GM12801 (cell line): ENCODE measurements around the gene GNAS.

Source experiments
- TF ChIP-seq, protein P1 (sequence below): IDR thresholded peaks from one replicate; pipeline ENCODE4 v1.5.1; 2011; ENCODE audit warnings: control low read depth; ENCODE audit not compliant: insufficient read length; ENCODE audit errors: extremely low read depth

The GNAS gene

DNA sequence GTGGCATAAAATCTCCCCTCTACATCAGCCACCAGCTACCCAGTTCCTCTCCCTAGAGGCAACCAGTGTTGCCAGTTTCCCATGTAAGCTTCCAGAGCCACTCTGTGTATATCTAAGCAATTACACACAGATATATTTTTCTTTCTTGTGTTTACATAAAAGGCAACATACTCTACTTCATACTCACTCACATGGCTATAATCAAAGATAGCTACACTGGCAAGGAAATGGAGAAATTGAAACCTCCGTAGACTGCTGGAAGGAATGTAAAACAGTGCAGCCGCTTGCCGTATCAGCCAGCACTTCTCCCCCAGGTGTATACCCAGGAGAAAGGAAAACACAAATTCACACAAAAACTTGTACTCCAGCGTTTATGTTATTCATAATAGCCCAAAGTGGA lies 90.0 kb downstream of the GNAS start:
- TF ChIP-seq, protein P1, sequence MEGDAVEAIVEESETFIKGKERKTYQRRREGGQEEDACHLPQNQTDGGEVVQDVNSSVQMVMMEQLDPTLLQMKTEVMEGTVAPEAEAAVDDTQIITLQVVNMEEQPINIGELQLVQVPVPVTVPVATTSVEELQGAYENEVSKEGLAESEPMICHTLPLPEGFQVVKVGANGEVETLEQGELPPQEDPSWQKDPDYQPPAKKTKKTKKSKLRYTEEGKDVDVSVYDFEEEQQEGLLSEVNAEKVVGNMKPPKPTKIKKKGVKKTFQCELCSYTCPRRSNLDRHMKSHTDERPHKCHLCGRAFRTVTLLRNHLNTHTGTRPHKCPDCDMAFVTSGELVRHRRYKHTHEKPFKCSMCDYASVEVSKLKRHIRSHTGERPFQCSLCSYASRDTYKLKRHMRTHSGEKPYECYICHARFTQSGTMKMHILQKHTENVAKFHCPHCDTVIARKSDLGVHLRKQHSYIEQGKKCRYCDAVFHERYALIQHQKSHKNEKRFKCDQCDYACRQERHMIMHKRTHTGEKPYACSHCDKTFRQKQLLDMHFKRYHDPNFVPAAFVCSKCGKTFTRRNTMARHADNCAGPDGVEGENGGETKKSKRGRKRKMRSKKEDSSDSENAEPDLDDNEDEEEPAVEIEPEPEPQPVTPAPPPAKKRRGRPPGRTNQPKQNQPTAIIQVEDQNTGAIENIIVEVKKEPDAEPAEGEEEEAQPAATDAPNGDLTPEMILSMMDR, result no peak

DNA sequence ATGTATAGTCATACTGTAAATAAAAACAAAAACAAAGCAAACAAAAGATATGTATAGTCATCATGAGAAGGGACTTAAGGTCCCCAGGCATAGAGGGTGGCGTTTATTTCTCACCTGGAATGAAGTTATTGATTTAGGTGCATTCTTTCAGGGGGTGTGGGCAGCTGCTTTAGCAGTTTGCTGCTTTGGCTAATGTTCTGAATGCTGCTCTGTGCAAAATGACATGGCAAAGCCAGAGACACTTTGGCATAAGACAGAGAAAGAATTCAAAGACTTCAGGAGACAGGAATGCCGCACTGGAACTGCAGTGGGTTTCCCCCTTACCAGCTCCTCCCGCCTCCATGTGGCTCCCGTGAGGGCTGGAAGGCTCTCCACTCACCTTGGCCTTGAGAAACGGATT lies 92.1 kb downstream of the GNAS start:
- TF ChIP-seq, protein P1, result no peak

DNA sequence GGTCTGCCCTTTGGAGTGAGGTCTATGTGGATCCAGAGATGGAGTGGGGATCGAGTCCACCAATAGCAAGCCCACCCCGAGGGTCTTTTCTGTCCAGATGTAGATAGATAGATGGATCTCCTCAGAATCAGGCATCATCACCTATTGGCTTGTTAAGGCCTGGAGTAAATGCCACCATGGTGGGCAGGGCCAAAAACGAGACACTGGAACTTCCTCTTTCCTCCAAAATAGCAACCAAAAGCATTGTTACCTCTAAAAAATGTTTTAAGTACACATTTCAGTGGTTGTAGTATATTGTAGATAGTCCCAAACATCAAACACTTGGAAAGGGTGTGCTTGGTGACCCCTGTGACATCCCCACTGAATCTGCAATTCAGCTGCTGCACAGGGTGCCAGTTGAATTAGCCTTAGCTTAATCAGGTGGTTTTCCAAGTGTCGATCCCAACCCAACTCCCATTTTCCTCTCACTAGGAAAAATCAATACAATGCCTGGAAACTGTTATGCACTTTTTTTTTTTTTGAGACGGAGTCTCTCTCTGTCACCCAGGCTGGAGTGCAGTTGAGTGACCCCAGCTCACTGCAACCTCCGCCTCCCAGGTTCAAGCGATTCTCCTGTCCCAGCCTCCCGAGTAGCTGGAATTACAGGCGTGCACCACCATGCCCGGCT lies 93.6 kb downstream of the GNAS start:
- TF ChIP-seq, protein P1, result no peak

DNA sequence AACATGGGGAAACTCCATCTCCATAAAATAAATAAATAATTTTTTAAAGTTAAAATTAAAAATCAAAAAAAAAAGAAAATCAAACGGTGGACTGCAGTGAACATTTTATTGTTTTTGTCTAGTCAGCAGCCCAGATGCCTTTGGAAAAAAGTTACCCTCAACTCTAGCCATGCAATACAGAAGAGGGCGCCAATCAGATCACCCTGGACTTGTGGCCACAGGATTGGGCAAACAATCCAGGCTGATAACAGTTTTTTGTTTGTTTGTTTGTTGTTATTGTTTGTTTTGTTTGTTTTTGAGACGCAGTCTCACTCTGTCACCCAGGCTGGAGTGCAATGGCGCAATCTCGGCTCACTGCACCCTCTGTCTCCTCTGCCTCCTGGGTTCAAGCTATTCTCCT lies 98.1 kb downstream of the GNAS start:
- TF ChIP-seq, protein P1, result no peak

DNA sequence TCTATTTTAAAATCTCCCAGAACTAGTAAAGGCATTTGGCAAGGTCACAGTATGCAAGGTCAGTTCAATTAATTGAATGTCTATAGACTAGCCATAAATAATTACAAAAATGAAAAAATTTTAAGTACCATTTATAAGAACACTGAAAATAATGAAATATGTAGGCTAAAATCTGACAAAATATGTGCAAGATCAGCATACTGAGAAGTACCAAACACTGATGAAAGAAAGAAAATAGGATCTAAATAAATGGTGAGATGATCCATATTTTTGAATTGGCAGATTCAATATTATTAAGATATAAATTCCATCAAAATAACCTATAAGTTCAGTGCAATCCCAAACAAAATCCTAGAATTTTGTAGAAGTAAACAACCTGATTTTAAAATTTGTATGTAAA lies 100.5 kb downstream of the GNAS start:
- TF ChIP-seq, protein P1, result no peak

DNA sequence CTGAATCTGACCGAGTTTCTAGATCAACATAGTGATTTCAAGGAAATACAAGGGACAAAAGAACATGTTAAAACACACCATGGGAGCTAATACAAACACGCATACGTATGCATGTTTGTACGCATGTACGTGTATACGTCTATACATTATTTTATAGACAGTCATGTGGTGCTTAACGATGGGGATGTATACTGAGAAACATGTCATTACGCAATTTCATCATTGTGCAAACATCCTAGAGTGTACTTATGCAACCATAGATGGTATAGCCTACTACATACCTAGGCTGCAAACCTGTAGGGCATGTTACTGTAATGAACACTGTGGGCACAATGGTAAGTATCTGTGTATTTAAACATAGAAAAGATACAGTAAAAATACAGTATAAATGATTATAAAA lies 103.6 kb downstream of the GNAS start:
- TF ChIP-seq, protein P1, result no peak

DNA sequence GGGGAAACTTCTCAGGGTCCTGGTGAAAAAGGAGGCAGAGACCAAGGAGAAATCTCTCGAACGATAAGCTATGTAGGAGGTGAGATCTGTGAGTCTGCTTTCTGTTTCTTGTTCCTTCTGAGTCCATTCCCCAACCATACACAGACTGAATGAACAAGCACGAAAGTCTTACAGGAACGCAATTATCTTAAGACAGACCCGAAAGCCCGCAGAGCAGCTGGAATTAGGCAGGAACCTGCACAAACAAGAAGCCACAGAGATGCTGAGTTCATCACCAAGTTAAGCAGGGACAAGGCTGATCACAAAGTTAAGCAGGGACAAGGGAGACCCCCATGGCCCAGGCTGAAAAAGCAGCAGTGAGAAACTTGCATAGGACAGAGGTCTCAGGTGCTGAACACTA lies 107.1 kb downstream of the GNAS start:
- TF ChIP-seq, protein P1, result no peak
